HAP-1 (cell line): ENCODE data around the gene SDCCAG8.

ENCODE experiments used
- DNase-seq, 2 experiments: peaks; one replicate each; pipeline ENCODE4 v3.0.0-alpha.2; 2016 to 2020; ENCODE audit warnings: low spot score in 2 of 2
- H3K27me3 ChIP-seq: fragments of 250-450 bp; sonication (Bioruptor Pico); 2 replicates; pipeline ENCODE4 v1.5.1; 2020; ENCODE audit warnings: low read depth, mild to moderate bottlenecking, moderate library complexity
- H3K36me3 ChIP-seq: fragments of 250-450 bp; sonication (Bioruptor Pico); replicated peaks from 2 replicates; pipeline ENCODE4 v1.5.1; 2020; ENCODE audit warnings: mild to moderate bottlenecking
- H3K4me1 ChIP-seq: fragments of 250-450 bp; sonication (Bioruptor Pico); 2 replicates; pipeline ENCODE4 v1.5.1; 2020; ENCODE audit warnings: mild to moderate bottlenecking
- H3K4me3 ChIP-seq: fragments of 250-450 bp; sonication (Bioruptor Pico); 2 replicates; pipeline ENCODE4 v1.5.1; 2020; ENCODE audit warnings: mild to moderate bottlenecking, moderate library complexity
- H3K9me3 ChIP-seq: fragments of 250-450 bp; sonication (Bioruptor Pico); 2 replicates; pipeline ENCODE4 v1.5.1; 2020; ENCODE audit warnings: mild to moderate bottlenecking, moderate library complexity
- in situ Hi-C: fragments of 300-500 bp; cut with MboI; formaldehyde crosslinking; loops from 3 replicates; pipeline ENCODE4 v1.14.3; 2020; ENCODE audit warnings: low sequenced_read_pairs, inconsistent platforms, mixed read lengths

SDCCAG8 gene

GRCh38 chr1:243483071-243483771 lies 227.4 kb downstream of the SDCCAG8 start:
- in situ Hi-C loops, result no loop called here
- DNase-seq, result no peak
- H3K4me3 ChIP-seq, result no peak overlapping the region

GRCh38 chr1:243483952-243484351 lies 228.1 kb downstream of the SDCCAG8 start:
- H3K36me3 ChIP-seq, result no peaks in the 10 kb centered on the region
- no peak for DNase-seq
- peaks cover 9% of the 10 kb centered on the region; the same call in 1 of the 2 replicates for H3K4me1 ChIP-seq
- in situ Hi-C loops, result no loop called here
- H3K27me3 ChIP-seq, result no peaks in the 10 kb centered on the region
- H3K4me3 ChIP-seq, result no peak overlapping the region
- H3K9me3 ChIP-seq, result no peaks in the 10 kb centered on the region

More at GRCh38 chr1:243483071-243483771, 227.4 kb downstream of the SDCCAG8 start:
- Histone ChIP-seq H3K27me3 (no peaks in the 10 kb centered on the region), H3K4me1 (peaks cover 9% of the 10 kb centered on the region; the same call in 1 of the 2 replicates), H3K36me3 (no peaks in the 10 kb centered on the region), H3K9me3 (no peaks in the 10 kb centered on the region)

- H3K4me1 ChIP-seq, result peaks cover 27% of the 10 kb centered on the region
- H3K36me3 ChIP-seq, result no peaks in the 10 kb centered on the region
- no peaks in the 10 kb centered on the region for H3K9me3 ChIP-seq
- DNase-seq, result no peak
- no peaks in the 10 kb centered on the region for H3K27me3 ChIP-seq
- in situ Hi-C loops, result no loop called here
- H3K4me3 ChIP-seq, result no peak overlapping the region
Observed at GRCh38 chr1:243487036-243487648, 231.3 kb downstream of the SDCCAG8 start.

- Histone ChIP-seq H3K27me3 (no peaks in the 10 kb centered on the region), H3K4me3 (no peak overlapping the region), H3K4me1 (peaks cover 23% of the 10 kb centered on the region), H3K36me3 (no peaks in the 10 kb centered on the region), H3K9me3 (no peaks in the 10 kb centered on the region)
- in situ Hi-C loops, result no loop called here
- no peak for DNase-seq
Observed at GRCh38 chr1:243487649-243488227, 231.9 kb downstream of the SDCCAG8 start.

- no peak for DNase-seq
- Histone ChIP-seq H3K4me3 (no peak overlapping the region), H3K36me3 (no peaks in the 10 kb centered on the region), H3K9me3 (no peaks in the 10 kb centered on the region), H3K27me3 (no peaks in the 10 kb centered on the region), H3K4me1 (peaks cover 23% of the 10 kb centered on the region)
- in situ Hi-C loops, result no loop called here
Observed at GRCh38 chr1:243488459-243489157, 232.8 kb downstream of the SDCCAG8 start.

- Histone ChIP-seq H3K9me3 (no peaks in the 10 kb centered on the region), H3K4me1 (peaks cover 24% of the 10 kb centered on the region), H3K36me3 (no peaks in the 10 kb centered on the region), H3K4me3 (no peak overlapping the region), H3K27me3 (no peaks in the 10 kb centered on the region)
- in situ Hi-C loops, result no loop called here
- DNase-seq, result no peak
Observed at GRCh38 chr1:243489158-243489527, 233.3 kb downstream of the SDCCAG8 start.

- in situ Hi-C loops, result no loop called here
- DNase-seq, result no peak
Observed at GRCh38 chr1:243489681-243490546, 234.1 kb downstream of the SDCCAG8 start.

GRCh38 chr1:243490748-243491686 lies 235.2 kb downstream of the SDCCAG8 start:
- no peaks in the 10 kb centered on the region for H3K36me3 ChIP-seq
- no peak overlapping the region for H3K4me3 ChIP-seq
- in situ Hi-C loops, result no loop called here
- H3K4me1 ChIP-seq, result peaks cover 33% of the 10 kb centered on the region
- peak; percentile 85 to 99 for DNase-seq
- H3K27me3 ChIP-seq, result no peaks in the 10 kb centered on the region
- H3K9me3 ChIP-seq, result no peaks in the 10 kb centered on the region

More at GRCh38 chr1:243489681-243490546, 234.1 kb downstream of the SDCCAG8 start:
- H3K9me3 ChIP-seq, result no peaks in the 10 kb centered on the region
- H3K4me1 ChIP-seq, result peaks cover 30% of the 10 kb centered on the region
- H3K27me3 ChIP-seq, result no peaks in the 10 kb centered on the region
- H3K36me3 ChIP-seq, result no peaks in the 10 kb centered on the region
- H3K4me3 ChIP-seq, result no peak overlapping the region

- no peaks in the 10 kb centered on the region for H3K27me3 ChIP-seq
- no peaks in the 10 kb centered on the region for H3K36me3 ChIP-seq
- in situ Hi-C loops, result no loop called here
- no peak for DNase-seq
- H3K9me3 ChIP-seq, result no peaks in the 10 kb centered on the region
- peaks cover 36% of the 10 kb centered on the region for H3K4me1 ChIP-seq
- no peak overlapping the region for H3K4me3 ChIP-seq
Observed at GRCh38 chr1:243493156-243494129, 237.6 kb downstream of the SDCCAG8 start.

- in situ Hi-C loops, result no loop called here
- Histone ChIP-seq H3K9me3 (no peaks in the 10 kb centered on the region), H3K4me3 (no peak overlapping the region), H3K36me3 (no peaks in the 10 kb centered on the region), H3K4me1 (peaks cover 32% of the 10 kb centered on the region), H3K27me3 (no peaks in the 10 kb centered on the region)
- no peak for DNase-seq
Observed at GRCh38 chr1:243494741-243495431, 239.0 kb downstream of the SDCCAG8 start.

- Histone ChIP-seq H3K27me3 (no peaks in the 10 kb centered on the region), H3K4me1 (peaks cover 24% of the 10 kb centered on the region), H3K9me3 (no peaks in the 10 kb centered on the region), H3K4me3 (no peak overlapping the region), H3K36me3 (no peaks in the 10 kb centered on the region)
- in situ Hi-C loops, result no loop called here
- no peak for DNase-seq
Observed at GRCh38 chr1:243495442-243496186, 239.8 kb downstream of the SDCCAG8 start.
